GM10248 (cell line): ENCODE results near the gene ZIC4.

ENCODE experiments used
- CTCF ChIA-PET: fragments of 300-600 bp; sonication (Branson Sonifier 250); formaldehyde crosslinking; extraction: SDS; loops from one replicate; lab custom pipeline; 2021; ENCODE audit warnings: antibody characterized with exemption; lab: Yijun Ruan, JAX
- POLR2A ChIA-PET: fragments of 350-650 bp; sonication (Branson Sonifier 250); formaldehyde crosslinking; extraction: SDS; loops from one replicate; lab custom pipeline; 2020; ENCODE audit warnings: antibody characterized with exemption; lab: Yijun Ruan, JAX
- DNase-seq: peaks from one replicate; pipeline ENCODE4 v3.0.0; 2012; ENCODE audit errors: extremely low spot score
- TF ChIP-seq, protein P1 (sequence below): IDR thresholded peaks from 2 replicates; pipeline ENCODE4 v1.5.1; 2012; ENCODE audit warnings: mild to moderate bottlenecking, low read depth; ENCODE audit errors: extremely low read depth, missing control alignments, control extremely low read depth

Gene ZIC4

DNA sequence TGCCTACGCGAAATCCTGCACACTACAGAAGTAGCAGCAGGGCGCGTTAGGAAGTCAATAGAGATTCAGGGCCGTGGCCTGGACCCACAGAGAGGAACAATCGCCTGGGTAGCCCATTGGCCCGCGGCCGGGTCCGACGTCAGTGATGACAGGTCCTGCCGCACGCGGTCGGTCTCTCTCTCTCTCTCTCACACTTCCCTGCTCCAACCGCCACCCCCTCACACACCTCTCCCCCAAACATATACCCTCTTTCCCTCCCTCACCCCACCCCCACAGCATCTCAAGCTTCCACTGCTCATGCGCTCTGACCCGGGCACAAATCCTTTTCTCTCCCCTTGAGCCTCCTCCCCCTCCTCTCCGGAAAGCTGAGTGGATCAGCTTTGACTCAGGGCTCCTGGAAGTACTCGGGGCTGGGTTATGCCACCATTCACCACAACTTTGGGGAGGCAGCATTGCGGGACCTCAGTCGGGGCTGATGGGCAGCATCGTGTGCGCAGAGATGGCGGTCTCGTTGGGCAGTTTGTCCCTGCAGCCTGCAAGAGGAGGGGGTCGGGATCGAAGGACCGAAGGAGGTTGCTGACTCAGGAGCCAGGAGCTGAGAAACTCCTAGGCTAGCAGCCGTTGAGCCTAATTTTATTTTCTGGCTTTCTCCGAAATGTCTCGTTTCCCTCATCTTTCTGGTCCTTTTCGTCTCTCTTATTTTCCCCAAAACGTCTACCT, 9.0 kb downstream of the ZIC4 start:
- POLR2A ChIA-PET = no interaction called here
- TF ChIP-seq, protein P1, sequence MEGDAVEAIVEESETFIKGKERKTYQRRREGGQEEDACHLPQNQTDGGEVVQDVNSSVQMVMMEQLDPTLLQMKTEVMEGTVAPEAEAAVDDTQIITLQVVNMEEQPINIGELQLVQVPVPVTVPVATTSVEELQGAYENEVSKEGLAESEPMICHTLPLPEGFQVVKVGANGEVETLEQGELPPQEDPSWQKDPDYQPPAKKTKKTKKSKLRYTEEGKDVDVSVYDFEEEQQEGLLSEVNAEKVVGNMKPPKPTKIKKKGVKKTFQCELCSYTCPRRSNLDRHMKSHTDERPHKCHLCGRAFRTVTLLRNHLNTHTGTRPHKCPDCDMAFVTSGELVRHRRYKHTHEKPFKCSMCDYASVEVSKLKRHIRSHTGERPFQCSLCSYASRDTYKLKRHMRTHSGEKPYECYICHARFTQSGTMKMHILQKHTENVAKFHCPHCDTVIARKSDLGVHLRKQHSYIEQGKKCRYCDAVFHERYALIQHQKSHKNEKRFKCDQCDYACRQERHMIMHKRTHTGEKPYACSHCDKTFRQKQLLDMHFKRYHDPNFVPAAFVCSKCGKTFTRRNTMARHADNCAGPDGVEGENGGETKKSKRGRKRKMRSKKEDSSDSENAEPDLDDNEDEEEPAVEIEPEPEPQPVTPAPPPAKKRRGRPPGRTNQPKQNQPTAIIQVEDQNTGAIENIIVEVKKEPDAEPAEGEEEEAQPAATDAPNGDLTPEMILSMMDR = no peak
- CTCF ChIA-PET = no interaction called here
- DNase-seq = no peak

DNA sequence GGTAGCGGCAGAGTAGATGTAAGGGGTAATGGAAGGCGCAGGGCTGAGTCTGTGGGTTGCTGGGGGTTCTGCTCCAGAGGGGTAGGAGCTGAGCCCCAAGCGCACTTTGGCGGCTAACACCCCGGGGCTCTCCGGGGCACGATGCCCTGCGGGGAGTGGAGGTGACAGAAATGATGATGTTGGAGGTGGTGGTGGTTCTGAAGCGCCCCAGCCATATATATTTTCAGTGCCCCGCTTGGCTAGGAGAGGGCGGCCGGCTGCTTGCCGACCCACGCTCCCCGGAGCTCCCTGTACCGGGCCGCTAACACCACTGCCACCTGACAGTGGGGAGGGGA, 9.7 kb downstream of the ZIC4 start:
- ChIA-PET POLR2A (no interaction called here), CTCF (no interaction called here)
- TF ChIP-seq, protein P1 = no peak
- DNase-seq = no peak

DNA sequence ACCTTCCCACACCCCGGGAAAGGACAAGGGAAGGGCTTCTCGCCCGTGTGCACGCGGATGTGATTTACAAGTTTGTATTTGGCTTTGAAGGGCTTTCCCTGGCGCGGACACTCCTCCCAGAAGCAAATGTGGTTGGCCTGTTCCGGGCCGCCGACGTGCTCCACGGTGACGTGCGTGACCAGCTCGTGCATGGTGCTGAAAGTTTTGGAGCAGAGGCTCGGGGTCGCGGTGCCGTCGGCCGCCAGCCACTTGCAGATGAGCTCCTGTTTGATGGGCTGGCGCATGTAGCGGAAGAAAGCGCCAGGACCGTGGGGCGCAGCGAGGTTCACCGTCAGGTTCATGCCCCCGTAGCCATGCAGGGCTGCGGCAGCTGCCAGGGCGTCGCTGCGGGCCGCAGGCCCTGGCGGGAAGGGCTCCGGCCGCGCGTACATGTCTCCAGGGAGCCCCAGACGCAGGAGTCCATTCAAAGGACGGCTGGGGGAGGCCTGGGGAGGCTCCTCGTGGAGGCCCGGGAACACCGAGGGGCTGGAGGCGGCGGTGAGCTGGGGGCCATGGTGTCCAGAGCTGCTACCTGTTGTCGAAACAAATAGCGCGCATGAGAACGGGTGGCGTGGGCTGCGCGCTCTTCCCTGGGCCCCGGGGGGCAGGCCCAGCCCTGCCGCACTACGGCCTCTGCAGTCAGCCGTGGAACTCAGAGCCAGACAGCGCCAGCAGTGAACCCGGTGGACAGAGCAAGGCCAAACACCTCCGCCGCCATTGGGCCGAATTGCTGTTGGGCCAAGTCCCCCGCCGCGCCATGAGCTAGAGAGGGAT, 10.2 kb downstream of the ZIC4 start:
- no peak for DNase-seq
- CTCF ChIA-PET = no interaction called here
- POLR2A ChIA-PET = no interaction called here
- TF ChIP-seq, protein P1 = no peak

DNA sequence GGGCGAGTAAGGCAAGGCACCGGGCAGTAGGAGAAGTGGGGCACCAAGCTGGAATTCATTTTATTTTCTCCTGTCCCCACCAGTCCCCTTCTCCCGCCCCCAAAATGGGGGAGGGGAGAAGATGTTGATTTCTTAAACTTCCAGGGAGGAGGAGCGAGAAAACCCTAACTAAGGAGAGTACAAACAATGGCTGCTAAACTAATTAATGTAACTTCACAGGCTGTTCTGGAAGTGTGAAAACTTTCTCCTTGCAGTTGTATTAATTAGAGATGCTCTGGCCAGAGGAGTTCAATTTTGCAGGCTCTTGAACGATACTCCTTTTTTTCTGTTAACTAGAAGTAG, 11.5 kb downstream of the ZIC4 start:
- ChIA-PET CTCF (interaction anchor here (1.2 kb wide), 1 partner anchor 30 kb away, joined by 3 read pairs; no protein-coding TSS in a partner anchor), POLR2A (no interaction called here)
- no peak for DNase-seq
- TF ChIP-seq, protein P1 = no peak

DNA sequence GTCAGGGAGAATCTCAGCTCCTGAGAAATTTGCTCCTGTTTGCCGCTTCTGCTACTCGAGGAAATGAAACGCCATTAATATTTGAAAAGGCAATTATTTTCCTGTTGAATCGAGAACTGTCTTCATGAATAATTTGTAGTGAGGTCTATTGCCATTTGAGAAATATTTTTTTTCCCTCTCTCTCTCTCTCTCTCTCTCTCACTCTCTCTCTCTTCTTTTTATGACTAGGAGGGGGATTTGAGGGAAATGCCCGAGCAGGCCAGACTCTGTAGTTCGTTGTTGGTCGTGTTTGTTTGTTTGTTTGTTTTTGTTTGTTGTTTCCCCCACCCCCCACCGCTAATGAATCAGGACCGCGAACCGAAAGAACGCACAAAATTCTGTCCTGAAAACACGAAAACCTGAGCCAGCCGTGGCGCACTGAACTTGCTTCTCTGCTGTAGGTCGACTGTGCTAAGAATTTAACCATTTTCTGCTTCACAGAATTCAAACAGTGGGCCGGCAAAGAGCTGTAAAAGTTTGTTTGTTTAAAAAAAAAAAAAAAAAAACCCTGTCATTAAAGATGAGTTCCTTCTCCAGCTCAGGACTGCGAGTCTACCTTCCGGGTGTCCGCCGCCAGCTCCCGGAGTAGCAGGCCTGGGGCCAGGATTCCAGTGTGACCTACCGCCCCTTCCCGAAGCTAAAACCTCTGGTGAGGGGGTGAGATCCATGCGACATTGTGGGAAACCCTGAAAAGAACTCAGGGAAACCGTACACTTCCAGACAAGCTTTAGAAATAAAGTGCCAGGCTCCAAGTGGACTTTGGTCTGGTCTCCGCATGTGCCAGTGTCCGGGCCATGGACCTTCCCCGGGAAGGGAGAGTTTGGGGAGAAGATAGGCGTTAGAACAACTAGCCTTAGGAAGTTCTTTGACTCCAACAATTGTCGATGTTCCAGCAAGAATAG, 12.1 kb downstream of the ZIC4 start:
- TF ChIP-seq, protein P1 = no peak
- POLR2A ChIA-PET = no interaction called here
- CTCF ChIA-PET = interaction anchor here (1.0 to 1.2 kb wide), 2 partner anchors 11 to 31 kb away, joined by 3 to 4 read pairs; no protein-coding TSS in a partner anchor
- no peak for DNase-seq
